T-cell (primary cell): ENCODE data around the gene ASIC3. TPM values are rescaled to one million over a fixed set of nuclear protein-coding genes. Genes with fewer than 3 reads are reported as not detected.

Experiments
- ATAC-seq, 4 experiments: fragments of 200-7000 bp in 3 of 4; fragments of 150-1000 bp in 1 of 4; cut with Tn5 transposase; replicated peaks in 1 of 4; 1 replicate in 3 of 4; 2 replicates in 1 of 4; pipeline ENCODE4 v1.10.0; 2021; ENCODE audit warnings: moderate library complexity in 3 of 4, mild to moderate bottlenecking in 2 of 4, moderate number of reproducible peaks in 1 of 4
- CTCF ChIA-PET, 2 donors: fragments of 300-600 bp; sonication (Branson Sonifier 250); formaldehyde crosslinking; loops; one replicate each; lab custom pipeline; 2022; ENCODE audit warnings: antibody characterized with exemption in 2 of 2; lab: Charles Lee
- POLR2A ChIA-PET, 2 donors: fragments of 300-600 bp; sonication (Branson Sonifier 250); formaldehyde crosslinking; loops; one replicate each; lab custom pipeline; 2022; ENCODE audit warnings: antibody characterized with exemption in 2 of 2; lab: Charles Lee
- DNase-seq, 35 experiments: peaks; one replicate each; pipeline versions ENCODE4 v3.0.0 to v3.0.0-alpha.2; 2013 to 2023
- H3K27ac ChIP-seq: one replicate; pipeline ENCODE4 v1.5.1; 2013; ENCODE audit warnings: low read length
- H3K27me3 ChIP-seq, 2 experiments: replicated peaks in 1 of 2; 1 replicate in 1 of 2; 2 replicates in 1 of 2; pipeline versions ENCODE4 v1.6.1 to v1.7.0; 2013; ENCODE audit warnings: low read length in 1 of 2, mixed read lengths in 1 of 2; ENCODE audit not compliant: control insufficient read depth in 2 of 2, insufficient read depth in 2 of 2; ENCODE audit errors: extremely low read depth in 1 of 2
- H3K36me3 ChIP-seq, 2 donors: 1 replicate in 1 of 2; 2 replicates in 1 of 2; pipeline versions ENCODE4 v1.6.1 to v1.7.0; 2013; ENCODE audit warnings: low read length in 1 of 2; ENCODE audit not compliant: control insufficient read depth in 2 of 2, insufficient read depth in 1 of 2; ENCODE audit errors: extremely low read depth in 1 of 2
- H3K4me1 ChIP-seq, 2 experiments: 1 replicate in 1 of 2; 2 replicates in 1 of 2; pipeline versions ENCODE4 v1.6.1 to v1.7.0; 2013; ENCODE audit warnings: low read length in 2 of 2, mixed read lengths in 1 of 2; ENCODE audit not compliant: insufficient read depth in 2 of 2, control insufficient read depth in 1 of 2; ENCODE audit errors: extremely low read depth in 1 of 2
- H3K4me3 ChIP-seq, 2 donors: 1 replicate in 1 of 2; 2 replicates in 1 of 2; pipeline versions ENCODE4 v1.5.1 to v1.7.0; 2013; ENCODE audit warnings: mild to moderate bottlenecking in 2 of 2, low read length in 1 of 2, moderate library complexity in 1 of 2; ENCODE audit not compliant: control insufficient read depth in 1 of 2; ENCODE audit errors: extremely low read depth in 1 of 2
- H3K9me3 ChIP-seq: 2 replicates; pipeline ENCODE4 v1.7.0; 2013
- H3K27ac Mint-ChIP-seq, 2 donors: one replicate each; pipeline ENCODE4 v1.8.0; 2020 to 2021; ENCODE audit warnings: mild to moderate bottlenecking in 2 of 2, mixed read lengths in 2 of 2
- H3K27me3 Mint-ChIP-seq, 2 donors: one replicate each; pipeline ENCODE4 v1.8.0; 2021 to 2022; ENCODE audit warnings: mixed read lengths in 2 of 2
- H3K36me3 Mint-ChIP-seq: one replicate; pipeline ENCODE4 v1.8.0; 2021; ENCODE audit warnings: mixed read lengths
- H3K4me1 Mint-ChIP-seq, 3 donors: one replicate each; pipeline ENCODE4 v1.8.0; 2020 to 2022; ENCODE audit warnings: mixed read lengths in 3 of 3, mild to moderate bottlenecking in 1 of 3
- H3K4me3 Mint-ChIP-seq, 3 donors: one replicate each; pipeline ENCODE4 v1.8.0; 2020 to 2022; ENCODE audit warnings: mild to moderate bottlenecking in 3 of 3, mixed read lengths in 3 of 3, moderate library complexity in 3 of 3
- H3K9me3 Mint-ChIP-seq, 3 donors: one replicate each; pipeline ENCODE4 v1.8.0; 2020 to 2022; ENCODE audit warnings: mixed read lengths in 3 of 3
- WGBS: methylation state at CpG from one replicate; pipeline ENCODE4 v1.1.5; 2013; ENCODE audit warnings: missing lambda C conversion rate; ENCODE audit not compliant: insufficient coverage; 5-methylcytosine and 5-hydroxymethylcytosine counted together
- total RNA-seq, 35 experiments: library from RNA in 6 of 35; stranded (reverse) in 6 of 35; fragments of 120-200 nt in 1 of 35; gene quantifications; one replicate each; pipeline versions ENCODE4 v1.2.1 to v1.2.4 and lab custom pipeline; 2013 to 2026

The ASIC3 gene
- total RNA-seq, 5 donors from 2014 or later (not counting 1 experiment from before 2014, with no cell fraction given): 9.8 to 16.0 (median 11.9) TPM

DNA sequence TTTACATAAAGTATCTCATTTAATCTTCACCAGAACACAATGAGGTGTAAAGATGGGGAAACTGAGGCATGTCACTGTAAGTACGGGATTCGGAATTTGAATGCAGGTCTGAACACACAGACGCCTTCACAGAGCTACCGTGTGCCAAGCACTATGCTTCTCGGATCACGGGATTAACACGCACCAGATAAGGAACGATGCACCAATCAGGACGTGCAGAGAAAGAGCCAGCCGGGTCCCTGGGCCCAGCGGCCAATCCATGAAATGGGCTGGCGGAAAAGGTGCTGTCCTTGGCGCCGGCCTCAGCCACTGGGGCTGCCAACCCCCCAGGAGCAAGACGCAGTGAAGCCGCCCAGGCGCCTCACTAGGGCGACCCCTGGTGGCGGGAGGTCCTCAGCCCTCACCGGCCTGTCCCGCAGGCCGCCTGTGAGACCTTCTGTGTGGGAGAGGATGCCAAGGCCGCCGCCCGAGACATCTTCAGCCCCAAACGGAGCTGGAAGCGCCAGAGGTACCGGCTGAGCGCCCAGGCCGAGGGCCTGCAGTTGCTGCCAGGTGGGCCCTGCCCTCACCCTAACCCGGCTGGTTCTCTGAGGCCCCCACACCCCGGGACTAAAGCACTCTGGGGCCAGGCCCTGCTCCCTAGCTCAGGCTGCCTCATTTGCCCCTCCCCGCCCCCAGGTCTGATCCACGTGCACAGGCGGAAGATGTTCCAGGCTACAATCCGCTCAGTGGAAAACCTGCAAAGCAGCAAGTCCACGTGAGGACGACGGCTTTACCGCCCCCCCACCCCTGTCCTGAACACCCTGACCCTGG lies 39.6 kb upstream of the ASIC3 start:
- Histone ChIP-seq H3K4me3 (peak overlapping the region; percentile 48 to 55), H3K9me3 (no peaks in the 10 kb centered on the region), H3K27me3 (peaks cover 0 to 3% of the 10 kb centered on the region in 2 experiments), H3K36me3 (no peaks in the 10 kb centered on the region), H3K4me1 (peaks cover 39 to 72% of the 10 kb centered on the region in 2 experiments), H3K27ac (peak overlapping the region; percentile 78)
- ATAC-seq (peak; percentile 38 to 59 (median 54)), DNase-seq (peak; percentile 36 to 85 (median 63))
- H3K36me3 Mint-ChIP-seq: peaks cover 5% of the 10 kb centered on the region
- POLR2A ChIA-PET: interaction anchor here in 1 of 2 donors (0.6 kb wide), 1 partner anchor 10 kb away, joined by 3 read pairs; no protein-coding TSS in a partner anchor
- no peaks in the 10 kb centered on the region for H3K9me3 Mint-ChIP-seq
- H3K4me1 Mint-ChIP-seq: peaks cover 54 to 73% (median 54%) of the 10 kb centered on the region in 3 donors
- H3K27me3 Mint-ChIP-seq: peaks cover 0 to 2% of the 10 kb centered on the region in 2 donors
- 63% methylated on average over 38 of the region's 40 CpGs for WGBS
- H3K4me3 Mint-ChIP-seq: peak overlapping the region; percentile 76 to 82 (median 77)
- CTCF ChIA-PET: interaction anchor here (0.6 to 2.0 kb wide), 10 partner anchors 10 to 590 kb away, joined by 3 to 9 read pairs (median 3); no protein-coding TSS in a partner anchor
- peak overlapping the region; percentile 86 to 92 for H3K27ac Mint-ChIP-seq

DNA sequence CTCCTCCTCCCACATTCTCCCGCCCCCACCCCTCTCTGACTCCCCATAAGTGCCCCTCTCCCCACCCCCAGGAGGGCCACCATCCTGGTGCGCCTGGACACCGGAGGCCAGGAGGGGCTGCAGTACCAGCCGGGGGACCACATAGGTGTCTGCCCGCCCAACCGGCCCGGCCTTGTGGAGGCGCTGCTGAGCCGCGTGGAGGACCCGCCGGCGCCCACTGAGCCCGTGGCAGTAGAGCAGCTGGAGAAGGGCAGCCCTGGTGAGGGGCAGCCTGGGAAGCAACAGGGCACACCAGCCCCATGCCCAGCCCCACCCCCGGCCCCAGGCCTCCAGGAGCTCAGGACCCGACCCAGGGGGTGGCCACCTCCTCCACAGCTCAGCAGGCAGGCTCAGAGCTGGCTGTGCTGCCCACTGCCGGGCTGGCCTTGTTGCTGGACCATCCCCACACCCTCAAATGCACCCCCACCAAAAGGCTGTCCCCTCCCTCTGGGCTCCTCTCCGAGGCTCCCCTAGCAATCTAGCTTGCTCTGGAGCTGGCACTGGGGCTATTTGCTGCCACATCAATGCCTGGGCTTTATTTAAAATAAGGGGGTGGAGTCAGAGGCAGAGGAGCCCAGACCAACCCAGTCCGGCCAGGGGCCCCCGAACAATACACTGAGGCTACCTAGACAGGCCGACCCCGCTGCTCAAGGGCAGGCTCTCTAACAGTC lies 38.8 kb upstream of the ASIC3 start:
- Histone ChIP-seq H3K27ac (peak overlapping the region; percentile 85), H3K36me3 (no peaks in the 10 kb centered on the region), H3K4me1 (peaks cover 41 to 79% of the 10 kb centered on the region in 2 experiments), H3K4me3 (no peak overlapping the region), H3K27me3 (peaks cover 0 to 3% of the 10 kb centered on the region in 2 experiments), H3K9me3 (no peaks in the 10 kb centered on the region)
- WGBS: 87% methylated on average over 19 of the region's 22 CpGs
- ChIA-PET POLR2A (interaction anchor here in 1 of 2 donors (0.6 kb wide), 1 partner anchor 20 kb away, joined by 3 read pairs; no protein-coding TSS in a partner anchor), CTCF (interaction anchor here (0.5 to 2.0 kb wide), 7 partner anchors 9 to 235 kb away, joined by 3 to 9 read pairs (median 6); no protein-coding TSS in a partner anchor)
- H3K4me1 Mint-ChIP-seq: peaks cover 61 to 81% (median 61%) of the 10 kb centered on the region in 3 donors
- H3K27ac Mint-ChIP-seq: peak overlapping the region; percentile 58 to 88
- ATAC-seq: no peak
- peaks cover 0 to 2% of the 10 kb centered on the region in 2 donors for H3K27me3 Mint-ChIP-seq
- peak overlapping the region in 1 of 3 donors; percentile 76 for H3K4me3 Mint-ChIP-seq
- no peaks in the 10 kb centered on the region for H3K9me3 Mint-ChIP-seq
- peaks cover 5% of the 10 kb centered on the region for H3K36me3 Mint-ChIP-seq
- no peak for DNase-seq

DNA sequence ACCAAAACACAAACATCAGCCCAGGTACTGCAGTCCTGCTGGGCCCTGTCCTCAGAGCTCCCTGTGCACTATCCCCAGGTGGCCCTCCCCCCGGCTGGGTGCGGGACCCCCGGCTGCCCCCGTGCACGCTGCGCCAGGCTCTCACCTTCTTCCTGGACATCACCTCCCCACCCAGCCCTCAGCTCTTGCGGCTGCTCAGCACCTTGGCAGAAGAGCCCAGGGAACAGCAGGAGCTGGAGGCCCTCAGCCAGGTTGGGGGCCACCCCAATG lies 38.4 kb upstream of the ASIC3 start:
- Histone ChIP-seq H3K4me3 (peak overlapping the region in 1 of 2 donors; percentile 29), H3K9me3 (no peaks in the 10 kb centered on the region), H3K27ac (peak overlapping the region; percentile 85), H3K4me1 (peaks cover 44 to 84% of the 10 kb centered on the region in 2 experiments), H3K36me3 (no peaks in the 10 kb centered on the region), H3K27me3 (peaks cover 0 to 3% of the 10 kb centered on the region in 2 experiments)
- WGBS: 100% methylated on average over 1 of the region's 7 CpGs
- Mint-ChIP-seq H3K9me3 (no peaks in the 10 kb centered on the region), H3K36me3 (peaks cover 5% of the 10 kb centered on the region), H3K27ac (peak overlapping the region; percentile 88), H3K4me3 (peak overlapping the region in 1 of 3 donors; percentile 76), H3K4me1 (peaks cover 66 to 86% (median 66%) of the 10 kb centered on the region in 3 donors), H3K27me3 (peaks cover 0 to 2% of the 10 kb centered on the region in 2 donors)
- POLR2A ChIA-PET: interaction anchor here (0.6 to 1.8 kb wide), 2 partner anchors 18 to 20 kb away, joined by 3 to 4 read pairs; partner anchors contain the start of gene ABCB8 (in 1 of the 2)
- CTCF ChIA-PET: interaction anchor here (0.5 to 2.0 kb wide), 6 partner anchors 9 to 234 kb away, joined by 3 to 7 read pairs (median 5); no protein-coding TSS in a partner anchor
- DNase-seq: no peak
- ATAC-seq: no peak

DNA sequence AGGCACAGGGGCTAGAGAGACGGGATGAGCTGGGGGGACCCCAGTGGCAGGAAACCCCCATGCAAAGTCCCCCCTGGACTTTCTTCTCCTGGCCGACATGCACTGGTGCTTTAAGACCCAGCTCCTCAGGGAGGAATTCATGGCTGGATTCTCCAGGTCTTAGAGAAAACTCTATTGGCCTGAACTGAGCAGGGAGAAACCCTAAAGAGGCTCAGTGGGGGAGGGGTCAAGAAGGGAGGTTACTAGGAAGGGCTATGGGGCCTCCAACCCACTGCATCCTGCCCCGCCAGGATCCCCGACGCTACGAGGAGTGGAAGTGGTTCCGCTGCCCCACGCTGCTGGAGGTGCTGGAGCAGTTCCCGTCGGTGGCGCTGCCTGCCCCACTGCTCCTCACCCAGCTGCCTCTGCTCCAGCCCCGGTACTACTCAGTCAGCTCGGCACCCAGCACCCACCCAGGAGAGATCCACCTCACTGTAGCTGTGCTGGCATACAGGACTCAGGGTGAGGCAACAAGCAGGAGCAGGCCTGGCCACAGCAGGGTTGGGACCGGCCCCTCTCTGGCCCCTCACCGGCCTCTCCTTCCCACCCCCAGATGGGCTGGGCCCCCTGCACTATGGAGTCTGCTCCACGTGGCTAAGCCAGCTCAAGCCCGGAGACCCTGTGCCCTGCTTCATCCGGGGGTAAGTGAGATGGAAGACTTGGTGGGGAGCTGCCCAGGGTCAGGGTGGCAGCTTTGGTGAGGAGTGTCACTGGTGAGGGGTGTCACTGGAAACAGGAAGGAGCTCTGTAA lies 37.8 kb upstream of the ASIC3 start:
- Histone ChIP-seq H3K27me3 (peaks cover 0 to 3% of the 10 kb centered on the region in 2 experiments), H3K4me1 (peaks cover 48 to 90% of the 10 kb centered on the region in 2 experiments), H3K36me3 (no peaks in the 10 kb centered on the region), H3K27ac (peak overlapping the region; percentile 85), H3K9me3 (no peaks in the 10 kb centered on the region), H3K4me3 (peak overlapping the region in 1 of 2 donors; percentile 29)
- Mint-ChIP-seq H3K27ac (peak overlapping the region; percentile 88), H3K27me3 (peaks cover 0 to 2% of the 10 kb centered on the region in 2 donors), H3K9me3 (no peaks in the 10 kb centered on the region), H3K4me1 (peaks cover 71 to 87% (median 71%) of the 10 kb centered on the region in 3 donors), H3K4me3 (peak overlapping the region; percentile 13 to 76 (median 51)), H3K36me3 (peaks cover 9% of the 10 kb centered on the region)
- ATAC-seq (peak; percentile 7 to 14 (median 10)), DNase-seq (peak in 17 of 35 experiments; percentile 23 to 59 (median 40))
- WGBS: 22% methylated on average over 13 of the region's 18 CpGs
- CTCF ChIA-PET: interaction anchor here (0.5 to 1.7 kb wide), 7 partner anchors 9 to 1164 kb away, joined by 3 to 6 read pairs (median 3); partner anchors contain the start of gene ABCB8 (in 1 of the 2)
- POLR2A ChIA-PET: interaction anchor here in 1 of 2 donors (1.8 kb wide), 1 partner anchor 18 kb away, joined by 4 read pairs; the partner anchor contains the start of gene ABCB8

DNA sequence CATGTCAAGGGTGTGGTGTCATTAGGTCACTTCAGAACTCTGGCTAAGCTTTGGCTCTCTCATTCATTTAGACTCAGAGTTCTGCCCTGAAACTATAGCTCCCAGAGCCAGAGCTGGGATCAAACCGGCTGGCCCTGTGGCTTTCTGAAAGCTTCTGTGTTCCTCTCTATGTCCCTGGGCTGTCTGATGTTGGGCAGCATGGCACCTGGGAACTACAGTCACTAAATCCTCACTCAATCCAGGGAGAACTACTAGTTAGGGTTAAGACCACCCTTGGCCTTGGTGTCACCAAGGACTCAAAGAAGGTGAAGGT lies 37.3 kb upstream of the ASIC3 start:
- Histone ChIP-seq H3K4me3 (no peak overlapping the region), H3K27ac (peak overlapping the region; percentile 85), H3K4me1 (peaks cover 51 to 95% of the 10 kb centered on the region in 2 experiments), H3K27me3 (peaks cover 0 to 7% of the 10 kb centered on the region in 2 experiments), H3K9me3 (no peaks in the 10 kb centered on the region), H3K36me3 (no peaks in the 10 kb centered on the region)
- peaks cover 0 to 2% of the 10 kb centered on the region in 2 donors for H3K27me3 Mint-ChIP-seq
- ChIA-PET POLR2A (interaction anchor here in 1 of 2 donors (1.8 kb wide), 1 partner anchor 17 kb away, joined by 4 read pairs; the partner anchor contains the start of gene ABCB8), CTCF (interaction anchor here (0.5 to 1.7 kb wide), 6 partner anchors 8 to 1164 kb away, joined by 3 to 6 read pairs (median 4); partner anchors contain the start of gene ABCB8 (in 1 of the 2))
- H3K27ac Mint-ChIP-seq: peak overlapping the region; percentile 88
- H3K4me3 Mint-ChIP-seq: peak overlapping the region in 2 of 3 donors; percentile 51 to 76
- H3K4me1 Mint-ChIP-seq: peaks cover 75 to 88% (median 76%) of the 10 kb centered on the region in 3 donors
- 43% methylated on average over 1 of the region's 1 CpG for WGBS
- DNase-seq: peak in 1 of 35 experiments; percentile 37
- ATAC-seq: no peak
- no peaks in the 10 kb centered on the region for H3K9me3 Mint-ChIP-seq
- H3K36me3 Mint-ChIP-seq: peaks cover 10% of the 10 kb centered on the region
